ENCODE data around the gene TMEM272.

TMEM272 gene

GRCh38 chr13:51849145-51850101 lies 4.4 kb upstream of the TMEM272 start:
- no peak for DNase-seq (ENCODE audit: low spot score)

GRCh38 chr13:51848674-51849073 lies 3.7 kb upstream of the TMEM272 start:
- DNase-seq (ENCODE audit: low spot score) = no peak

- DNase-seq (ENCODE audit: low spot score) = no peak
These were observed 1.8 kb upstream of the TMEM272 start for GRCh38 chr13:51846756-51847155.

- no peak for DNase-seq (ENCODE audit: low spot score)
These were observed 769 bp upstream of the TMEM272 start for GRCh38 chr13:51845574-51846318.

GRCh38 chr13:51843529-51843928 lies 1.4 kb downstream of the TMEM272 start:
- no peak for DNase-seq (ENCODE audit: low spot score)

GRCh38 chr13:51841732-51842131 lies 3.2 kb downstream of the TMEM272 start:
- DNase-seq (ENCODE audit: low spot score) = no peak

GRCh38 chr13:51840917-51841316 lies 4.1 kb downstream of the TMEM272 start:
- DNase-seq (ENCODE audit: low spot score) = no peak

GRCh38 chr13:51839711-51840540 lies 5.1 kb downstream of the TMEM272 start:
- no peak for DNase-seq (ENCODE audit: low spot score)

- DNase-seq (ENCODE audit: low spot score) = no peak
These were observed 6.6 kb downstream of the TMEM272 start for GRCh38 chr13:51838240-51838846.

GRCh38 chr13:51837016-51837415 lies 8.0 kb downstream of the TMEM272 start:
- DNase-seq (ENCODE audit: low spot score) = no peak

- DNase-seq (ENCODE audit: low spot score) = no peak
These were observed 10.3 kb downstream of the TMEM272 start for GRCh38 chr13:51834581-51835171.

GRCh38 chr13:51833980-51834379 lies 11.0 kb downstream of the TMEM272 start:
- no peak for DNase-seq (ENCODE audit: low spot score)

GRCh38 chr13:51832471-51833152 lies 12.4 kb downstream of the TMEM272 start:
- DNase-seq (ENCODE audit: low spot score) = peak; percentile 37

GRCh38 chr13:51831519-51831918 lies 13.5 kb downstream of the TMEM272 start:
- DNase-seq (ENCODE audit: low spot score) = no peak

GRCh38 chr13:51829568-51829899 lies 15.4 kb downstream of the TMEM272 start:
- no peak for DNase-seq (ENCODE audit: low spot score)

GRCh38 chr13:51828730-51829567 lies 16.0 kb downstream of the TMEM272 start:
- DNase-seq (ENCODE audit: low spot score) = no peak

- DNase-seq (ENCODE audit: low spot score) = no peak
These were observed 17.7 kb downstream of the TMEM272 start for GRCh38 chr13:51827254-51827653.

- no peak for DNase-seq (ENCODE audit: low spot score)
These were observed 18.4 kb downstream of the TMEM272 start for GRCh38 chr13:51826606-51827005.

- no peak for DNase-seq (ENCODE audit: low spot score)
These were observed 19.2 kb downstream of the TMEM272 start for GRCh38 chr13:51825681-51826254.

- no peak for DNase-seq (ENCODE audit: low spot score)
These were observed 19.8 kb downstream of the TMEM272 start for GRCh38 chr13:51825165-51825592.
